Stimulated activated CD8-positive, alpha-beta memory T cell treated with anti-CD3 and anti-CD28 coated beads, Interleukin-2, amount 100 ng/mL, for 48 hours (primary cell): ENCODE data around the gene HOTAIR.

ENCODE experiments used
- DNase-seq, 2 donors: peaks; one replicate each; pipeline ENCODE4 v3.0.0-alpha.2; 2020; ENCODE audit warnings: low read depth in 2 of 2

HOTAIR gene

GRCh38 chr12:53961025-53961761, 13.6 kb downstream of the HOTAIR start:
- DNase-seq, result no peak

- DNase-seq, result no peak
Measured at GRCh38 chr12:53960187-53961024, 14.3 kb downstream of the HOTAIR start.

DNA sequence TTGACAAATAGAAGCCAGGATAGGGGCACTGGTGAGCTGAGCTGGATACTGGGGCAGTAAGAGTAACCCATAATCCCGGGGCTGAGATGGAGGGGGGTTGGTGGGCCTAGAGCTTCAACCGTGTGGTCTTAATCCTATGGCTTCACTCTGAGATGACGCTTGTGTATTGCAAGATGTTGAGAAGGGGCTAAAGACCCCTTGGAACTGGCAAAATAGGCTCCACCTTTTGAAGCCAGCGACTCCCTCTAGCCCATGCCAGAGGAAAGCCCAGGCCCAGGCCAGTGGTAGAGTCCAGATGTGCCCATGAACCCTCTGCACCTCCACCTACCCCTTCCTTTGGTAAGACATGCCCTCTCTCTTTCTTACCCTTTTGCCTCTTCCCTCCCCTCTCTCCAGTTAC, 15.4 kb downstream of the HOTAIR start:
- DNase-seq, result no peak

GRCh38 chr12:53958128-53958527, 16.6 kb downstream of the HOTAIR start:
- DNase-seq, result no peak

- DNase-seq, result no peak
Measured at GRCh38 chr12:53956914-53957536, 17.7 kb downstream of the HOTAIR start.

DNA sequence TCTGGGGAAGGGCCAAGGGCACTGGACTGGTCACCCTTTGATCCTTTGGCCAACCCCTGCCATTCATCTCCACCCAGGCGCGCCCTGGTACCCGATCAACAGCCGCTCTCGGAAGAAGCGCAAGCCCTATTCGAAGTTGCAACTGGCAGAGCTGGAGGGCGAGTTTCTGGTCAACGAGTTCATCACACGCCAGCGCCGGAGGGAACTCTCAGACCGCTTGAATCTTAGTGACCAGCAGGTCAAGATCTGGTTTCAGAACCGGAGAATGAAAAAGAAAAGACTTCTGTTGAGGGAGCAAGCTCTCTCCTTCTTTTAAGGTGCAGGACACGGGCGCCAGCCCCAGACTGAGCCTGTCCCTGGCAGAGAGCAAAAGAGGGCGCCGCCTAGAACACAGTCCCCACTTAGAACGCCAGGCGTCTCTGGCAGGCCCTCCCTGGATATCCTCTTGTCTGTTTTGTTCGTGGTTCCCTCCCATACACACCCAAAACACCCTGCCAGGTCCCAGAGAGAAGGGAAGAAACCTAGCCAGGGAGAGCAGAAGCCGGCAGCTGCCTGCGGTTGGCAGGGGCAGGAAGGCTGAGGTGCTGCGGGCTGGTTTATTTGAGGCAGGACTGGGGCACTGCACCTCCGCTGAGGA, 18.4 kb downstream of the HOTAIR start:
- no peak for DNase-seq

GRCh38 chr12:53955776-53956250, 18.9 kb downstream of the HOTAIR start:
- no peak for DNase-seq

DNA sequence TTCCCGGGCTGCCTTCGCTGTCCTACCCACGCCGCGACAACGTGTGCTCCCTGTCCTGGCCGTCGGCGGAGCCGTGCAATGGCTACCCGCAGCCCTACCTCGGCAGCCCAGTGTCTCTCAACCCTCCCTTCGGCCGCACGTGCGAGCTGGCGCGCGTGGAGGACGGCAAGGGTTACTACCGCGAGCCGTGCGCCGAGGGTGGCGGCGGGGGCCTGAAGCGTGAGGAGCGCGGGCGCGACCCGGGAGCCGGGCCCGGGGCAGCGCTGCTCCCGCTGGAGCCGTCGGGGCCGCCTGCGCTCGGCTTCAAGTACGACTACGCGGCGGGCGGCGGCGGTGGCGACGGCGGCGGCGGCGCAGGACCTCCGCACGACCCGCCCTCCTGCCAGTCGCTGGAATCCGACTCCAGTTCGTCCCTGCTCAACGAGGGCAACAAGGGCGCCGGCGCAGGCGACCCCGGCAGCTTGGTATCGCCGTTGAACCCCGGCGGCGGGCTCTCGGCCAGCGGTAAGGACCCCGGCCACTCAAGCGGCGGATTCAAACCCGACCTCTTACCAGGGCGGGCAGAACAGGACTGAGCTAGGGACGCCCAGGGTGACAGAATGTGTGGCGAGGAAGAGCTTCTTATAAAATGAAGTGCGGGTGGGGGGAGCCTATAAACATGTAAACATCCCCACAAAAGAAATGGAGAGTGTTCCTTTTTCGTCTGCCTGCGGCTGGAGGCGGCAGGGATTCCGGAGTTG, 19.5 kb downstream of the HOTAIR start:
- DNase-seq, result no peak

GRCh38 chr12:53954694-53955035, 20.1 kb downstream of the HOTAIR start, which contains the start of gene HOXC12:
TSS of gene HOXC12 (plus strand) at chr12:53954903. CDS start at chr12:53954930, 27 bp downstream.
- DNase-seq, result no peak

- no peak for DNase-seq
Measured at GRCh38 chr12:53953831-53954693, 20.7 kb downstream of the HOTAIR start.

- DNase-seq, result no peak
Measured at GRCh38 chr12:53952871-53953734, 21.7 kb downstream of the HOTAIR start.

DNA sequence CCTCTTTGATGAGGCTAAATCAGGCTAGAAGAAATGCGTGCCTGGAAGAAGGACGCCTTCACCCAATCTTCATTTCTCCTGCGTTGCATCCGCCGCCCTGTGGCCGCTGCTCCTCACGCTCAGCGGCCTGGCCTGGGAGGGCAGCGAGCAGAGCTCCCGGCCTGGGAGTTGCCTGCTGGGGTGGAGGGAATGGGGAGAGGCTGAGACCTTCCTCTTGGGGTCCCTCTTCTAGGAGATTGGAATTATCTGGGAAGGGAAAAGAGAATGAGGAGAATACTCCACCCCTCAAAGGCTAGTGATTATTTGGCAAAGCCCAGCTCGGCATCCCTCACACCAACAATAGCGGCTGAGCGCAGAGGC, 22.4 kb downstream of the HOTAIR start:
- DNase-seq, result no peak

DNA sequence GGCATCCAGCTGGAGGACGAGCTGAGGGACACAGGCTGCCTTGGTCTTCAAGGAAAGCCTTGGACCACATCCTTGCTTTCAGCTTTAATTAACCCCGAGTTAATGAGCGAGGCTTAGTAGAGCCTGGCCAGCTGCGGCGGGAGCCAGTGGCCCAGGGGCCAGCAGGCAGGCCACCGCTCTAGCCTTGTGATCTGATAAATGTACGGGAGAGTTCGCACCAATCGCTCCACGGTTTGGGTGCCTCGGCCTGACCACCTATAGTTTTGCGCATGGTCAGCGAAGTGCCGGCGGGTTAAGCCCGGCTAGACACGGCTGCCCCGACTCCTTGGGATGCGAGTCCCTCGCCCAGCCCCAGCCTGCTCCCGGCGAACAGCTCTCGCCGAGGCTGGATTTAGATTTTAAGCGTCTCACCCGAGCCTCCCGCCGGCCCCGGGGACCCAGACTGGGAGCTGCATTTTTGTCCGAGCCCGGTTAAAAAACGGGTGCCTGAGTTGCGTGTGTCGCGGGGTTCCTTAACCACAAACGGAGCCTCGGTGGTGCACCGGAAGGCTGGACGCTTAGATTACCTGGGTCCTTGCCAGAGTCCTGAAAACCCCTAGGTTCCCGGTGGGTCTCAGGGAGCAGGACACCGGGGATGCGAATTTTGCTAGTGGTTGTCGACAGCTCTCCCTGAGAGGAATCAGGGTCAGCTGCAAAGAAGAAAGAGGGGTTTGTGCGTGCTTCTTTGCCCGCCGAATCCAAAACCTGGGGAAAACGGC, 23.0 kb downstream of the HOTAIR start:
- no peak for DNase-seq

DNA sequence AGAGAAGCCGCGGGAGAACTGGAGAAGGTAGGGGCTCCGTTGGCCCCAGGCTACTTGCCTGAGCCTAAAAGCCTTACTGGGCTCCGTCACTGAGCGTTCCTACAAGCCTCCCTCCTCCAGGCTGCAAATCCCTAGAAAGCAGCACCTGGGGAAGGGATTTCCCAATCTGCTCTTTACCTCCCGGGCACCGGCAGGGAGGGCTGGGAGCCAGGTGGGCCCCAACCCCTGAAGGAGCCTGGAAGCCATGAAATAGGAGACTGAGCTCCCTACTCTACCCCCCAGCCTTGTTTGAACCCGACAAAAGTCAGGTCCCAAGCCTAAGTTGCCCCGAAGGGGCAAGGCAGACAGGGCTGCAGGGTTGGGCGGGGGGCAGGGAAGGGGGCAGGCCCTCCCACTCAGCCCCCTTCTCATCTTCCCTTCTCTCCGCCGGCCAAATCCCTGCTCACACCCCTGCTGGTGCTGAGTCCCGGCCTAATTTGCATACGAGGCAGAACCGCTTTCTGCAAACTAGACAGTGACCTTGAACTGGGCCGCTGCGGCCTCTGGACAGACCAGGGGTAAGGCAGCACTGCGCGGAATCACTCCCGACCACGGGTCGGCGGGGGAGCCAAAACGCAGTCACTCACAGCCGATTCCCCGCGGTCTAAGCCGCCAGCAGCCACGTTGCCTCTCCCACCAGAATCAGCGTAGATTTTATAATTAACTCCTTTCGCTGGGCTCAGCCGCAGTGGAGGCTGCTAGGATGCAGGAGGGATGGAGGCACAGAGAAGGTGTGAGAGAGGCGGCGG, 23.8 kb downstream of the HOTAIR start:
- DNase-seq, result no peak

DNA sequence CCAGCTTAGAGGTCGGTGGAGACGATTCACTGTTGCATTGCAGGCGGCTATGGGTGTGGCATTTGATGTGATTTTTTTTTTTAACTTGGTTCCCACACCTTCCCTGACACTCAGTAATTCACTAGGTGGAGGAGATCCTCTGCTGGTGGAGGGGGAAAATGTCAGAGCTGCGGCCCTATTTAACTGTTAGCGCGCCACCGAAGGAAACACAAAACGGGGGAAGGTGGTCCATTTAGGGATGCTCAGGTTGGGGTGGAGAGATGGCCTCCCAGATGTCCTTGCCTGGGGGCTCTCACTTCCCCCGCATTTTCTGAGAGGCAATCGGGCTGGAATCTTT, 24.3 kb downstream of the HOTAIR start:
- no peak for DNase-seq

DNA sequence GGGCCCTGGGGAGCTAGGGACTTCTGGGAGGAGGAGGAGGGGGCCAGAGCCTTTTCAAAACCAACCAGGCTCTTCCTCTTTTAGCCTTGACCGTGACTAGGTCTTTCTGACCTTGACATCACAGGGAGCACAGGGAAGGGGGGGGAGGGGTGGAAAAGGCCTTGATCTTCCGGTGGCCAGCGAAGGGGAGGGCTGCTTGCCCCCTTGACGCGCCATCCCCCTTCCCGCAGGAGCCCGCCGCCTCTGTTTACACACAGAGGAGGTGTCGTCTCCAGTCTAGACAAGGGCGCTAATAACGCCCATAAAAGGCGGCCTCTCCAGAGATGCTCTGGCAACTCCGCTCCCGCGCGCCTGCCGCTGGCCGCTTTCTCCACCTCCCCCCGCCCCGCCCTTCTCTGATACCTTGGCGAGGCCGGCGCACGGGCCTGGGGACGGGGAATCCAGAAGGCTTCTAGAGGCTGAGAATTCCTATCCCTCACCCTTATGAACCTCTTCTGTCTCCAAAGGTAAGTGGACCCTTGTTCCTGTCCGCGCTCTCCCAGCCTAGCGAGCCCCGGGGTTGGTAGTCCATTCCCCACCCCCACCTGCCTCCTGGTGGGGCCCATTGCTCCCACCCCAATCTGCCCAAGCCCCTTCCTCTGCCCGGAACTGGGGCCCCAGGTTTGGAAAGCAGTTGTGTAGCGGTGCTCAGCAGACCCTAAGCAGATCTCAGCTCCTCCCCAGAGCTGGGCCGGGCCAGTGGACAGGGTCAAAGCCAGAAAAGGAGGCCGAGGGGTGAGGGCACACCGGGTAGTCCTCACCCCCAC, 24.9 kb downstream of the HOTAIR start:
- DNase-seq, result no peak
